GM18517 (cell line): ENCODE data around the gene REXO1.
"Not testable (repeated sequence)": the region's sequence is repeated elsewhere in the genome, so short reads cannot be mapped to it uniquely, and the experiment has no call there.

Experiments
- ATAC-seq: cut with Tn5 transposase; IDR thresholded peaks from one replicate; pipeline ENCODE4 v1.9.1; 2021; ENCODE audit warnings: mild to moderate bottlenecking, moderate library complexity; ENCODE audit not compliant: unreplicated experiment

The REXO1 gene

GRCh38 chr19:1875646-1876495 is 27.6 kb upstream of the REXO1 start:
- peak; percentile 85 for ATAC-seq

DNA sequence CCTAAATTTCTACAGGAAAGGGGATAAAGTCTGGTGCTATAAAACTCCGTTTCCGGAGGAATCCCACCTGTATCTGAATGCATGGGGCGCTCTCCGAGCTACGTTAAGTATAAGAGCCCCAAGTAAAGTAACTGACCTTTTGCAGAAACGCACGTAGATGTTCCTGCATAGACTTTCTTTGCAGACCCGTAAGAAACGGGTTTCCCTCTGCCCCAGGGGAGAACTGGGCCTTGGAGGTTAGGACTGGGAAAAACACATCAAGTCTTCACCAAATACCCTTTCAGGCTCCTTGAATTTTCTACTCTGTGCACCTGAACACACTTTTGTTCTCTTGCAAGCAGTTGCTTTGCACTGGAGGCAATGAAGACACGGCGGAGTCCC is 27.0 kb upstream of the REXO1 start:
- ATAC-seq = not testable (repeated sequence)

DNA sequence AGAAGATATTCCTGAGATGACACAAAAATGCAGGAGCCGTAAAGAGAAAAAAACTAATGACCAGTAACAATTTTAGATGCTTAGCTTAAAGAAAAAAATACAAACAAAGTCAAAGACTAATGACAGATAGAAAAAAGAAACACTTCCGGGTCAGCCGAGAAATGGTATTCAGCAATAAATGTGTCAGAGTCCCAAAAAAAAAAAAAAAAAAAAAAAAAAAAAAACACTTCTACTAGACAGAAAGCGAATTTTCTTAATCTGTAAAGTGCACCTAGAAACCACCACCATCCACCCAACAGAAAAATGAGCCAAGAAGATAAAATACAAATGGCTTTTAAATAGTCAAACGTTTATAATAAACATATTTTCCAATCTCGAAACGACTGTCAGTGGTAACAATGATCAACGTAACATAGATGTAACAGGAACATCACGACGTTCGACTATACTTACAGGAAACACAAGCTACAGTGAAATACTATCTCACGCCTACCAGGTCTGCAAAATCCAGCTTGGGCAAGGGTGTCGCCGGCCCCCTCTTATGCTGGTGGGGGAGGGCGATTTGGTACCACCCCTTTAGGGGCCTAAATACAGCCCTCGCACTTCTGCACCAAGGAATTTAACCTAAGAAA is 26.4 kb upstream of the REXO1 start:
- no peak for ATAC-seq

DNA sequence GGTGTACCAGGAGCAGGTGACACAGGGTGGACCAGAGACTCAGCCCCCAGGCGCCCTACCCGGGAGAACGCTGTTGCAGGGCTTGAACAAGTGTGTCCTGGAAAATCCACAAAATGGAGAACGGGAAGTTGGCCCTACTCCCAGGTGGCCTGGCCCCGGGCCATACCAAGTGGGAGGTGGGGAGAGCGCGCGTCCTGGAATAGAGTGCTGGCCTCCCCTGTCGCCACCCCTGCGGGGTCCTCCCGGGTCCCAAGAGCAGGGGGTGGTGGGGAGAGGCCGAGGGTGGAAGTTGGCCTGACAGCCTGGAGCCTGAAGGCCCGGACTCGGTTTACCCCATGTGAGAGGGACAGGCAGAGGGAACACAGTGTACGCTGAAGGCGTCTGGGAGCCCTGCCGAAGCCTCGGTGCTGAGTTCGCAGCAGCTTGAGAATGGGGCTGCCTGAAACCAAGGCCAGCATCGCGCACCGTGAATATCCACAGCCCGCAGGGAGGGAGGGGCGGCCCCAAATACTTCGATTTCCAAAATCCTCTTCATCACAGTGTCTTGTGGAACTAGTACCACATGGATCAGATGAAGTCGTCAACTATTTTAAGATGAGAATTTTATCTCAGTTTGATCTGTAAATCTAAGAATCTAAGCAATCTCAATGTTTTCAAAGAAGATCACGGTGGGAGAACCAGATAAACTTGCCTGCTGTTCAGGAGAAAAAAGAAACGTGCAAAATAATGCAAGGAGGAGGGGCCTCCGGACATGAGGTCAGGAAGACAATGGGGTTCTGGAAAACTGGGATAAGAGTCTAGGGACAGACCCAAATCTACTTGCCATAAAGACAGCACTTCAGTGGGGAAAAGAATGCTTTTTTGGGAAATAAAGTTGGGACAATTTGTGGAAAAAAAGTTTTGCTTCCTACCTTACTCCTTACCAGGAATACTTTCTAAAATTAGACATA is 25.5 kb upstream of the REXO1 start:
- ATAC-seq = no peak

- ATAC-seq = no peak
These were observed 24.7 kb upstream of the REXO1 start for GRCh38 chr19:1872807-1873523.

- no peak for ATAC-seq
These were observed 23.3 kb upstream of the REXO1 start for GRCh38 chr19:1871630-1872029.

- no peak for ATAC-seq
These were observed 22.9 kb upstream of the REXO1 start for GRCh38 chr19:1871140-1871597.

DNA sequence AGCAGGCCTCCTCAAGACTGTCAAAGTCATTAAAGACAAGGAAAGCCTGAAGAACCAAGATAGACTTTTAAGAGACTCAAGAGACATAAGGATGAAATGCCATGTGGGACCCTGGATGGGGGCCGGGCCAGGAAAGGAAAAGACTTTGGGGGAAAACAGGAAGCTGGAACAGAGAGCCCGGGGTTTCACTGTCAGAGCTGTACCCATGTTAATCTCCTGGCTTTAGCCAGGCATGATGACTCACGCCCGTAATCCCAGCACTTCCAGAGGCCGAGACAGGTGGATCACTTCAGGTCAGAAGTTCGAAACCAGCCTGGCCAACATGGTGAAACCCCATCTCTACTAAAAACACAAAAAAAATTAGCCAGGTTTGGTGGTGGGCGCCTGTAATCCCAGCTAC is 20.7 kb upstream of the REXO1 start:
- no peak for ATAC-seq

DNA sequence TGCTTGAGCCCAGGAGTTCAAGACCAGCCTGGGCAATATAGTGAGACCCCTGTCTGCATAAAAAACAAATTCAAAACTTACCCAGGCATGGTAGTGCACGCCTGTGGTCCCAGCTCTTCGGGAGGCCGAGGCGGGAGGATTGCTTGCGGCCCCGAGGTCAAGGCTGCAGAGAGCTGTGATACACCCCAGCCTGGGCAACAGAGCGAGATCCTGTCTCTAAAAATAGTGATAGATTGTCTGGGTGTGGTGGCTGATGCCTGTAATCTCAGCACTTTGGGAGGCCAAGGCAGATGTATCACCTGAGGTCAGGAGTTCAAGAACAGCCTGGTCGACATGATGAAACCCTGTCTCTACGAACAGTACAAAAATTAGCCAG is 19.1 kb upstream of the REXO1 start:
- no peak for ATAC-seq

- ATAC-seq = no peak
These were observed 18.5 kb upstream of the REXO1 start for GRCh38 chr19:1866693-1867348.

- no peak for ATAC-seq
These were observed 17.1 kb upstream of the REXO1 start for GRCh38 chr19:1865172-1866010.

DNA sequence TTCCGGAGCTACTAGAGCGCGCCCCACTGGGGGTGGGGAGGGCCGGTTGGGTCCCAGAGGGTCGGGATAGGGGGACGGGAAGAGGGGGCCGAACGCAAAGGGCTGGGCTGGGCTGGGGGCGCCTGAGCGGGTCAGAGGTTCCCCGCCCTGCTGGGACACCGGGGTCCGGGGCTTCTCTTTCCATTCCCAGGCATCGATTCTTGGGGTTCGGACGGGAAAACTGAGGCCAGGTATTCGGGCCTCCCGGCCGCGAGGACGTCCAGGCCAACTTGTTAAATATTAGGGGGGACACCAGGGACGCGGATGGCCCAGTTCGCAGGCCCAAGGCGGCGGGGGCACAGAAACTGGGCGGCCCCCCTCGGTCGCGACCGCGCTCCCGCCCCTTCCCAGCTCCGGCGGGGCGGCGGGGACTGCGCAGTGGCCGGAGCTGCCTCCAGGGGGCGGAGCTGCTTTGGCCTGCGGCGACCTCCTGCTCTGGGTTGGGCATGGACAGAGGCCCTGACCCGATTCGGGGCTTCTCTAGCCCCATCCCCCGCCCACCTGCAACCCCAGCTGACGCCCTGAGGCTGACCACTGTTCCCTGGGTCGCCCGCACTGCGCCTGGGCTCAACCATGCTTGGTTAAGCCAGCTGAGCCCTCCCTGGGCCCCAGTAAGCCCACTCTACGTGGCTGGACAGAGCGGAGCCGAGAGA is 16.3 kb upstream of the REXO1 start:
- ATAC-seq = peak; percentile 28

DNA sequence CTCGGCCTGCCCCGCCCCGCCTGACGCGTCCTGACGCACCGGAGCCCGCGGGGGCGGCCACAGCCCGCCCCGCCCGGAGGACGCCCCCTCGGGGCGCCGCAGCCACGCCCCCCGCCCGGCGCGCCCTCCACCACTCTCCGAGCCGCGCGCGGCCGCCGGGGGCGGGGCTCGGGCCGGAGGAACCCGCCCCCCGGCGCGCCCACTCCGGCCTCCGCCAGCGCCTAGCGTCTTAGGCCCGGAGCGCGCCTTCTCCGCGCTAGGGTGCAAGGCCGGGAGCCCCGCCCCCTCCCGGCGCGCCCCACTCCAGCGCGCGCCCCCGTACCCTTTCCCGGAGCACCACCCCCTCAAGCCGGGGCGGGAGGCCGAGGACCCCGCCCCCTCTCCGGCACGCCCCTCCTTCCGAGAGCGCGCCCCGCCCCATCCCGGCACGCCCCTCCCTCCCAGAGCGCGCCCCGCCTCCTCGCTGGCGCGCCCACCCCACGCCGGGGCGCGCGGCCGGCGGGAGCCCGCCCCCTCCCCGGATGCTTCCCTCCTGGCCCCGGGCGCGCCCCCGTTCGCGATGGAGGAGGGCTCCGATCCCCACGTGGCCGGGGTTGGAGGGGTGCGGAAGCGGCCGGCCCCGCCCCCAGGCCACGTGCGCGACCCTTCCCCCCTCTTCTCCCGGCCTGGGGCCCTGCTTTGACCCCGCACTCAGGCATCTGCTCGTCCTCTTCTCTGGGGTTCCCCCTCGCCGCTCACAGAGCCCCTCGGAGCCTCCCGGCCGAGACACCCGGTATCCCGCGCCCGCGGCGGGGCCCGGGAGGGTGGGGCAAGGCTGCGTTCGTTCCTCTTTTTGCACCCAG is 15.6 kb upstream of the REXO1 start:
- peak; percentile 46 for ATAC-seq

DNA sequence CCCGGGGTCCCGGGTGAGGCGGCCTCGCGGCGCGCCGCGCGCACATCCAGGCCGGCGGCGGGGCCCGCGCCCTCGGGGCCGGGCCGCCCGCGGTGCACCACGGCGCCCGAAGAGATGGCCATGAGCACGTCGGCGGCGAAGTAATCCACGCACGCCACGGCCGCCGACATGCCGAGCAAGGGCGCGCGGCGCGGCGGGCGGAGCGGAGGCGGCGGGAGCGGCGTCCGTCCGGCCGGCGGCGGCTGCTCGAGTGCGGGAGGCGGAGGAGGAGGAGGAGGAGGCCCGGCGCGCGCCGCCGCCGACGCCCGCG is 15.0 kb upstream of the REXO1 start, which contains the start of gene KLF16:
Gene KLF16, minus strand, starts transcription at position 252 of the 310 bp plus-strand sequence. Its CDS starts 82 bp downstream, at position 170.
- ATAC-seq = peak; percentile 8

DNA sequence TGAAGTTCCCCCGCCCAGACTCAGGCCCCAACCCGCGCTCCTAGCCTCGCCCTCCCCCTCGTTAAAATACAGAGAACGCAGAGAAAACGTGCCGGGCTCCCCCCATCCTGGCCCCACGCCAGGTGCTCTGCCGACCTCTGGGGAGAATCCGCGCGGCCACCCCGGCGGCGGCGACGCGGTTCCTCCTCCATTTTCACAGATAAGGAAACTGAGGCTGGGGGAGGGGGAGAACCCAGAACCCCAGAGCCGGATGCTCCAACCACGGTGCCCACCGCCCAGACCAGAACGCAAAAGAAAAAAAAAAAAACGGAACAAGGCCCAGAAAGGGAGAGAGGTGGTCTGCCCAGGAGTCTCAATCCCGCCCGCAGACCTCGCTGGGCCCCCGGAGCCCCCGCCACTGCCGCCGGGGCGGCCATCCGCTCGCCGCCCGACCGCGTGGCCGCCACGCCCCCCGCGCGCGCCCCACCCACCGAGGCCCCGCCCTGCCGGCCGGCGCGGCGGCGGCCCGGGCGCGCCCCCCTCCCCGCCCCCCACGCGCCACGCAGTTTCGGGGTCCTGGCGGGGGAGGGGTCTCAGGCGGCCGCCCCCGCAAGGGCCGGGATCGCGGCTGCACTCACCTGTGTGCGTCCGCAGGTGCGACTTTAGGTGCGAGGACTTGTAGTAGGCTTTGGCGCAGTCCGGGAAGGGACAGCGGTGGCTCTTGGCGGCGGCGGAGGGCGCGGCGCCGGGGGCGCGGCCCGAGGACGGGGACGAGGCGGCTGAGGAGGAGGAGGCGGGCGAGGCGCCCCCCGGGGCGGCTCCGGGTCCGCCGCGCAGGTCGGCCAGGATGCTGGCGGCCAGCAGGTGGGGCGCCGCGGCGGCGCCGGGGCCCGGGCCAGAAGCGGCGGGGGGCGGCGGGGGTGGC is 14.4 kb upstream of the REXO1 start:
- ATAC-seq = peak; percentile 4

DNA sequence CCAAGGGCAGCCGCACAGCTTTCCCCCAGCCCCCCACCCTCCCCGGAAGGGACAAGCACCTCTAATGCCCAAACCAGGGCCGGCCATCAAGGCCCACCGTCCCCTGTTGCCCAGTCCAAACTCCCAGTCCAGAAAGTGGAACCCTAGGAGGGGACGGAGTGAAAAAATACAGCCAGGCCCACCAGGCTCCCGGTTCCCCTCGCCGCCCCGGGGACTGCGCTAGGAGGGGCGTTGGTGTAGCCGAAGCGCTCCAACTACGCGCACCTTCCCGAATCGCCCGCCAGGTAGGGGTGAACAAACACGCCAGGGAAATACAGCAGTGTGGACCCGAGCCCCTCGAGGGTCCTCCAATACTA is 13.8 kb upstream of the REXO1 start:
- no peak for ATAC-seq

DNA sequence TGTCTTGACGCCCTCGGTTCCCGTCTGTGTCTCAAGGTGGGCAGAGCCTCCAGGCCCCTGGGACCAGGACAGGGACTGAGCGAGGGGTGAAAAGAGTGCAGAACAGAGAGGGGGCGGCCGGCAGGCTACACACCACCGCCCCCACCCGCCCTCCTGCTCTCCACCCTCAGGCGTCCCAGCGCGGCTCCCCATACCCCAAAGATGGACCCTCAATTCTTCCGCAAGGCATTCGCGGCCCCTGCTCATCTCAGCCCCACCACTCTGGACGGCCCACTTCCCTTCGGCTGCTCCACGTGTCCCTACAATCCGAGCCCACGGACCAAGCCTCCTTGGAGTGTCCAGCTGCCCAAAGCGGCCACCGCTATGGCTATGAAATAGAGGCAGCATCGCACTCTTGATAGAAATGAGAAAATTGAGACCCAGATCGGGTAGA is 13.3 kb upstream of the REXO1 start:
- no peak for ATAC-seq
